SK-N-SH (cell line): ENCODE data around the gene PSMC2.

Source experiments
- CHD2 ChIP-seq: fragments of 150-350 bp; IDR thresholded peaks from 2 replicates; pipeline ENCODE4 v1.6.1; 2018; ENCODE audit warnings: low read length; ENCODE audit not compliant: partially characterized antibody
- CTCF ChIP-seq: fragments of 200-600 bp; sonication (generic); IDR thresholded peaks from 2 replicates; pipeline ENCODE4 v1.6.1; 2017; ENCODE audit warnings: antibody characterized with exemption, mild to moderate bottlenecking, moderate library complexity
- ELF1 ChIP-seq: IDR thresholded peaks from 2 replicates; pipeline ENCODE4 v1.4.0; 2012
- FOXM1 ChIP-seq: IDR thresholded peaks from 2 replicates; pipeline ENCODE4 v1.4.0; 2012; ENCODE audit warnings: low read depth, mild to moderate bottlenecking
- GABPA ChIP-seq: IDR thresholded peaks from 2 replicates; pipeline ENCODE4 v1.4.0; 2012; ENCODE audit warnings: low read depth, mild to moderate bottlenecking
- GATA2 ChIP-seq: sonication (generic); formaldehyde crosslinking; IDR thresholded peaks from 2 replicates; pipeline ENCODE4 v1.5.0; 2020; ENCODE audit warnings: mild to moderate bottlenecking, missing genetic modification reagents
- JUND ChIP-seq: IDR thresholded peaks from 2 replicates; pipeline ENCODE4 v1.4.0; 2012
- PBX3 ChIP-seq: IDR thresholded peaks from 2 replicates; pipeline ENCODE4; 2012
- POLR2AphosphoS5 ChIP-seq: IDR thresholded peaks from 2 replicates; pipeline ENCODE4 v1.6.1; 2012; ENCODE audit warnings: low read depth, low read length
- REST ChIP-seq: IDR thresholded peaks from 2 replicates; pipeline ENCODE4 v1.6.1; 2012; ENCODE audit warnings: mild to moderate bottlenecking, low read depth, low read length, moderate library complexity
- SIN3A ChIP-seq: IDR thresholded peaks from 2 replicates; pipeline ENCODE4 v1.6.1; 2012; ENCODE audit warnings: low read depth, mild to moderate bottlenecking, low read length, moderate library complexity, borderline replicate concordance
- TEAD4 ChIP-seq: IDR thresholded peaks from 2 replicates; pipeline ENCODE4 v1.4.0; 2012; ENCODE audit warnings: mild to moderate bottlenecking, borderline replicate concordance; ENCODE audit not compliant: insufficient read depth
- USF1 ChIP-seq: IDR thresholded peaks from 2 replicates; pipeline ENCODE4 v1.4.0; 2012; ENCODE audit warnings: low read depth, borderline replicate concordance
- YY1 ChIP-seq: IDR thresholded peaks from 2 replicates; pipeline ENCODE4 v1.4.0; 2012; ENCODE audit warnings: low read depth, mild to moderate bottlenecking

- no peak for TF ChIP-seq CTCF
- TF ChIP-seq GABPA = no peak
- no peak for TF ChIP-seq SIN3A
- no peak for TF ChIP-seq TEAD4
- TF ChIP-seq POLR2AphosphoS5 = no peak
- no peak for TF ChIP-seq YY1
- TF ChIP-seq REST = no peak
- TF ChIP-seq ELF1 = no peak
- TF ChIP-seq PBX3 = no peak
- no peak for TF ChIP-seq GATA2 (CRISPR knock-in tag)
- TF ChIP-seq CHD2 = no peak
- TF ChIP-seq FOXM1 = no peak
- no peak for TF ChIP-seq JUND
- TF ChIP-seq USF1 = no peak
These were observed 44.5 kb downstream of the PSMC2 start for GRCh38 chr7:103391976-103392375.
